K562 (cell line): ENCODE results near the gene GMIP. TPM values are rescaled to one million over a fixed set of nuclear protein-coding genes. Genes with fewer than 3 reads are reported as not detected.

Experiments used
- ATAC-seq: fragments of 200-7000 bp; cut with Tn5 transposase; 3 replicates; pipeline ENCODE4 v1.9.1; 2020; ENCODE audit warnings: moderate library complexity
- BruUV-seq: library from RNA; stranded (reverse); fragments of 400-500 nt; replicated peaks from 2 replicates; lab custom pipeline; 2021; lab: Mats Ljungman, UMichigan
- CTCF ChIA-PET: fragments of 300-600 bp; formaldehyde crosslinking; extraction: SDS; loops from one replicate; lab custom pipeline; 2021; ENCODE audit warnings: low intra/inter-chr PET ratio; lab: Yijun Ruan, JAX
- POLR2A ChIA-PET: fragments of 300-600, 350-650 bp; sonication (Branson Sonifier 250); formaldehyde crosslinking; extraction: SDS; loops from one replicate; lab custom pipeline; 2021; ENCODE audit warnings: antibody characterized with exemption, inconsistent platforms; lab: Yijun Ruan, JAX
- DNase-seq, 4 experiments: peaks; one replicate each; pipeline versions ENCODE4 v3.0.0 to v3.0.0-alpha.2; 2011 to 2018; ENCODE audit warnings: low spot score in 3 of 4, mixed read lengths in 3 of 4; ENCODE audit errors: extremely low read depth in 1 of 4
- FAIRE-seq: peaks from 2 replicates; lab custom pipeline; 2011; peaks lifted over from hg19 to GRCh38; lab: Jason Lieb, UNC
- H2AFZ ChIP-seq: 2 replicates; pipeline ENCODE4 v1.6.0; 2011; ENCODE audit warnings: low read depth, low read length, control low read depth, inconsistent platforms
- H3K27ac ChIP-seq: fragments of 200-600 bp; 3 replicates; pipeline ENCODE4 v1.8.0; 2011; ENCODE audit warnings: low read depth, mild to moderate bottlenecking, control low read depth, inconsistent platforms, low read length, moderate library complexity, mixed read lengths; ENCODE audit errors: extremely low read depth
- H3K27me3 ChIP-seq, 2 experiments: fragments of 300-600 bp in 1 of 2; 2 replicates in 1 of 2; 3 replicates in 1 of 2; pipeline versions ENCODE4 v1.6.0 to v1.8.0; 2011; ENCODE audit warnings: inconsistent platforms in 2 of 2, low read length in 2 of 2, mild to moderate bottlenecking in 1 of 2, mixed read lengths in 1 of 2, moderate library complexity in 1 of 2; ENCODE audit not compliant: control insufficient read depth in 2 of 2, insufficient read depth in 2 of 2
- H3K36me3 ChIP-seq: fragments of 300-600 bp; 3 replicates; pipeline ENCODE4 v1.8.0; 2011; ENCODE audit warnings: mild to moderate bottlenecking, low read length, inconsistent platforms; ENCODE audit not compliant: control insufficient read depth, insufficient read depth
- H3K4me1 ChIP-seq, 2 experiments: fragments of 200-600 bp in 1 of 2; replicated peaks in 1 of 2; 2 replicates in 1 of 2; 3 replicates in 1 of 2; pipeline versions ENCODE4 v1.5.1 to v1.8.0; 2011; ENCODE audit warnings: inconsistent platforms in 2 of 2, low read length in 2 of 2, mild to moderate bottlenecking in 1 of 2, mixed read lengths in 1 of 2, moderate library complexity in 1 of 2; ENCODE audit not compliant: control insufficient read depth in 2 of 2, insufficient read depth in 2 of 2
- H3K4me2 ChIP-seq: 2 replicates; pipeline ENCODE4 v1.6.1; 2011; ENCODE audit warnings: low read length, control low read depth, inconsistent platforms, mixed read lengths; ENCODE audit not compliant: insufficient read depth
- H3K4me3 ChIP-seq: fragments of 200-600 bp; sonication (generic), shearing (Covaris generic); 2 replicates; pipeline ENCODE4 v1.5.1; 2016; ENCODE audit warnings: control low read depth, inconsistent platforms
- H3K79me2 ChIP-seq: fragments of 200-600 bp; 3 replicates; pipeline ENCODE4 v1.8.0; 2011; ENCODE audit warnings: low read length, inconsistent platforms; ENCODE audit not compliant: control insufficient read depth, insufficient read depth
- H3K9ac ChIP-seq, 2 experiments: 2 replicates each; pipeline versions ENCODE4 v1.6.0 to v1.6.1; 2011; ENCODE audit warnings: low read depth in 2 of 2, low read length in 2 of 2, control low read depth in 1 of 2, inconsistent platforms in 1 of 2, mild to moderate bottlenecking in 1 of 2, mixed read lengths in 1 of 2; ENCODE audit not compliant: insufficient read depth in 1 of 2
- H3K9me1 ChIP-seq: one replicate; pipeline ENCODE4 v1.6.0; 2011; ENCODE audit warnings: inconsistent platforms, mild to moderate bottlenecking, low read length, moderate library complexity; ENCODE audit not compliant: control insufficient read depth, insufficient read depth
- H3K9me3 ChIP-seq: replicated peaks from 2 replicates; pipeline ENCODE4 v1.5.1; 2011; ENCODE audit warnings: low read depth, low read length, inconsistent platforms; ENCODE audit not compliant: control insufficient read depth, insufficient read depth
- H4K20me1 ChIP-seq: replicated peaks from 2 replicates; pipeline ENCODE4 v1.6.1; 2011; ENCODE audit warnings: low read length, inconsistent platforms, mixed read lengths; ENCODE audit not compliant: control insufficient read depth, insufficient read depth
- ARID3A ChIP-seq: IDR thresholded peaks from 2 replicates; pipeline ENCODE4 v1.6.1; 2012; ENCODE audit warnings: low read depth, low read length, improper control_type of control experiment, borderline replicate concordance
- BRF1 ChIP-seq: IDR thresholded peaks from 3 replicates; pipeline ENCODE4 v1.6.1; 2011; ENCODE audit warnings: borderline replicate concordance, mild to moderate bottlenecking; ENCODE audit not compliant: insufficient read length; ENCODE audit errors: extremely low read depth
- CBX1 ChIP-seq: sonication (generic); IDR thresholded peaks from 2 replicates; pipeline ENCODE4 v1.6.1; 2016; ENCODE audit warnings: antibody characterized with exemption, low read depth, mild to moderate bottlenecking
- CBX5 ChIP-seq: IDR thresholded peaks from 2 replicates; pipeline ENCODE4 v1.6.1; 2014; ENCODE audit warnings: low read depth, borderline replicate concordance
- RBM25 ChIP-seq: fragments of 200-400 bp; formaldehyde crosslinking; IDR thresholded peaks from 2 replicates; pipeline ENCODE4 v1.6.1; 2018; ENCODE audit warnings: low read length, low read depth, moderate library complexity; ENCODE audit not compliant: severe bottlenecking
- SMARCC2 ChIP-seq: fragments of 450-650 bp; IDR thresholded peaks from 2 replicates; pipeline ENCODE4 v1.6.1; 2017; ENCODE audit warnings: antibody characterized with exemption, moderate library complexity, mild to moderate bottlenecking, low read depth
- TAF15 ChIP-seq: fragments of 200-400 bp; formaldehyde crosslinking; IDR thresholded peaks from 2 replicates; pipeline ENCODE4 v1.6.1; 2017; ENCODE audit warnings: mild to moderate bottlenecking, low read depth, low read length, moderate library complexity
- U2AF1 ChIP-seq: fragments of 200-400 bp; formaldehyde crosslinking; optimal IDR thresholded peaks from 2 replicates; pipeline ENCODE3; 2017; ENCODE audit warnings: mild to moderate bottlenecking, low read depth, low read length, moderate library complexity
- ZNF184 ChIP-seq: sonication (generic); formaldehyde crosslinking; IDR thresholded peaks from 2 replicates; pipeline ENCODE4 v1.5.0; 2020; ENCODE audit warnings: missing genetic modification reagents
- ZNF699 ChIP-seq: fragments of 250-450 bp; sonication (Bioruptor Pico); IDR thresholded peaks from 2 replicates; pipeline ENCODE4 v1.8.0; 2021; ENCODE audit warnings: mild to moderate bottlenecking, moderate library complexity; ENCODE audit not compliant: insufficient replicate concordance
- WGBS: fragments of 100-300 bp; shearing (Covaris generic); methylation state at CpG from one replicate; pipeline ENCODE4 v1.1.6; 2016; ENCODE audit warnings: low coverage, mixed read lengths; ENCODE audit not compliant: insufficient coverage; ENCODE audit errors: missing lambda C conversion rate; 5-methylcytosine and 5-hydroxymethylcytosine counted together
- in situ Hi-C: fragments of 300-500 bp; cut with MboI; formaldehyde crosslinking; loops from 4 replicates; pipeline ENCODE4 v1.15.0; 2018; ENCODE audit warnings: inconsistent platforms, mixed read lengths
- intact Hi-C: fragments of 100-400 bp; cut with micrococcal nuclease; formaldehyde crosslinking; loops from 2 replicates; pipeline ENCODE4 v1.14.2; 2022
- polyA plus RNA-seq, 8 experiments: library from polyadenylated mRNA; depleted of rRNA in 4 of 8; stranded (reverse) in 5 of 8; unstranded in 3 of 8; fragments of >200 nt; fragmentation: Nextera tagmentation in 2 of 8; fragmentation: Illumina TruSeq in 1 of 8; extraction: Ambion mirVana in 2 of 8; extraction: Trizol in 1 of 8; gene quantifications; 2 replicates each; pipeline versions ENCODE4 v1.2.1 to v1.2.3, GENCODE V29; 2011 to 2014; ENCODE audit warnings: inconsistent platforms in 1 of 8, missing spikeins in 1 of 8
- total RNA-seq, 7 experiments: library from RNA; depleted of rRNA in 6 of 7; stranded (reverse); fragments of >200 nt in 6 of 7; fragmentation: Illumina TruSeq in 2 of 7; extraction: Trizol in 2 of 7; gene quantifications; 2 replicates each; pipeline versions ENCODE4 v1.2.1 to v1.2.3, GENCODE V29; 2011 to 2021; ENCODE audit warnings: low replicate concordance in 1 of 7
- TF ChIP-seq, protein P1 (sequence below), 2 experiments: IDR thresholded peaks; 2 replicates each; pipeline ENCODE4 v1.6.1; 2012; ENCODE audit warnings: improper control_type of control experiment in 2 of 2, low read depth in 2 of 2, low read length in 2 of 2, borderline replicate concordance in 1 of 2

The GMIP gene
- total and polyA plus RNA-seq, 9 of the 15 experiments (the other 6 are each of a cell fraction or from before 2014, with no cell fraction given) = 0.14 to 15.8 (median 3.2) TPM

DNA sequence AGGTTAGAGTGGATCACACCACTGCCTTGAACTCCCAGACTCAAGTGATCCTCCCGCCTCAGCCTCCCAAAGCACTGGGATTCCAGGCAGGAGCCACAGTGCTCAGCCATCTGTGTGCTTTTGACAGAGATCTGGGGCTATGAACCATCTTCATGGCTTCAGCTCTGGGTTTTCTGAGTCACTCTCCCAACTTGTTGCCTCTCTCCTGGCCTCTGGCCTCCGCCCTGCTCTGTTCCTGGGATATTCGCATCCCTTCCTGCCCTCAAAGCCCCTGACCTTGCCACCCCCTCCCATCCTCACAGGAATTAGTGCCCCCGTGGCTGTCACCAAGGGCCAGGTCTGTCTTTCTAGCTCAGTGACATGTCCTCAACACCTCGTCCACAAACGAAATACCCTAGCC is 5.7 kb upstream of the GMIP start (continued):
- TF ChIP-seq CBX5 = no peak
- TF ChIP-seq, all 486 proteins: peak for 0

GRCh38 chr19:19647037-19647835 is 3.8 kb upstream of the GMIP start:
- Histone ChIP-seq H3K27me3 (no peaks in the 10 kb centered on the region), H3K4me1 (peaks cover 3 to 18% of the 10 kb centered on the region in 2 experiments; a peak in 3 of 5 replicates), H3K9ac (no peak overlapping the region), H3K4me2 (no peak overlapping the region), H2AFZ (no peak overlapping the region), H3K9me1 (no peaks in the 10 kb centered on the region), H3K79me2 (peaks cover 3% of the 10 kb centered on the region; the same call in 1 of the 3 replicates), H3K4me3 (no peak overlapping the region), H3K36me3 (peaks cover 71% of the 10 kb centered on the region; the same call in 2 of the 3 replicates), H3K27ac (no peak overlapping the region), H4K20me1 (no peaks in the 10 kb centered on the region), H3K9me3 (no peaks in the 10 kb centered on the region)
- ATAC-seq (no peak), FAIRE-seq (no peak), DNase-seq (no peak)
- no peak for TF ChIP-seq U2AF1
- TF ChIP-seq ZNF699 = no peak
- TF ChIP-seq RBM25 = no peak
- TF ChIP-seq ZNF184 = no peak
- no peak for TF ChIP-seq TAF15
- no peak for TF ChIP-seq SMARCC2
- no peak for TF ChIP-seq ARID3A
- no peak for TF ChIP-seq BRF1
- TF ChIP-seq, protein P1, sequence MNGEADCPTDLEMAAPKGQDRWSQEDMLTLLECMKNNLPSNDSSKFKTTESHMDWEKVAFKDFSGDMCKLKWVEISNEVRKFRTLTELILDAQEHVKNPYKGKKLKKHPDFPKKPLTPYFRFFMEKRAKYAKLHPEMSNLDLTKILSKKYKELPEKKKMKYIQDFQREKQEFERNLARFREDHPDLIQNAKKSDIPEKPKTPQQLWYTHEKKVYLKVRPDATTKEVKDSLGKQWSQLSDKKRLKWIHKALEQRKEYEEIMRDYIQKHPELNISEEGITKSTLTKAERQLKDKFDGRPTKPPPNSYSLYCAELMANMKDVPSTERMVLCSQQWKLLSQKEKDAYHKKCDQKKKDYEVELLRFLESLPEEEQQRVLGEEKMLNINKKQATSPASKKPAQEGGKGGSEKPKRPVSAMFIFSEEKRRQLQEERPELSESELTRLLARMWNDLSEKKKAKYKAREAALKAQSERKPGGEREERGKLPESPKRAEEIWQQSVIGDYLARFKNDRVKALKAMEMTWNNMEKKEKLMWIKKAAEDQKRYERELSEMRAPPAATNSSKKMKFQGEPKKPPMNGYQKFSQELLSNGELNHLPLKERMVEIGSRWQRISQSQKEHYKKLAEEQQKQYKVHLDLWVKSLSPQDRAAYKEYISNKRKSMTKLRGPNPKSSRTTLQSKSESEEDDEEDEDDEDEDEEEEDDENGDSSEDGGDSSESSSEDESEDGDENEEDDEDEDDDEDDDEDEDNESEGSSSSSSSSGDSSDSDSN (IDR thresholded peaks at IDR 0.05; ENCODE audit: borderline replicate concordance in 1 of 2, low read depth in 2 of 2, low read length in 2 of 2) = no peak
- TF ChIP-seq CBX1 = no peak
- no TSS peak for BruUV-seq
- ChIA-PET POLR2A (no interaction called here), CTCF (no interaction called here)
- 96% methylated on average over 21 of the region's 29 CpGs for WGBS
- intact Hi-C loops = no loop called here
- in situ Hi-C loops = loop anchor here (25.0 kb wide), 1 partner anchor 110 kb away; the partner anchor contains the start of genes CILP2 and YJEFN3
